A549 (cell line): ENCODE measurements around the gene TACC3. TPM values are rescaled to one million over a fixed set of nuclear protein-coding genes. Genes with fewer than 3 reads are reported as not detected.

ENCODE experiments used
- ATAC-seq, 2 experiments: fragments of 200-7000 bp in 1 of 2; fragments of >200 bp in 1 of 2; cut with Nextera tagmentation in 1 of 2; cut with Tn5 transposase in 1 of 2; 3 replicates each; pipeline versions ENCODE4 v1.8.0 to v1.9.1; 2018 to 2020; ENCODE audit warnings: mild to moderate bottlenecking in 1 of 2, moderate library complexity in 1 of 2
- CTCF ChIA-PET: fragments of 300-600 bp; sonication (Branson Sonifier 250); formaldehyde crosslinking; extraction: SDS; loops from one replicate; lab custom pipeline; 2021; ENCODE audit warnings: antibody characterized with exemption, inconsistent platforms; lab: Yijun Ruan, JAX
- POLR2A ChIA-PET: fragments of 350-600 bp; formaldehyde crosslinking; extraction: SDS; loops from one replicate; lab custom pipeline; 2021; ENCODE audit warnings: antibody characterized with exemption, inconsistent platforms; lab: Yijun Ruan, JAX
- DNase-seq, 2 experiments: peaks; one replicate each; pipeline versions ENCODE4 v3.0.0 to v3.0.0-alpha.2; 2011 to 2016; ENCODE audit warnings: low read depth in 1 of 2, low spot score in 1 of 2
- FAIRE-seq: peaks from 2 replicates; lab custom pipeline; 2011; peaks lifted over from hg19 to GRCh38; lab: Jason Lieb, UNC
- H3K27ac ChIP-seq, 2 experiments: fragments of >200 bp; sonication (Bioruptor Twin); formaldehyde crosslinking; 3 replicates each; pipeline ENCODE4 v1.5.1; 2016 to 2017
- H3K4me1 ChIP-seq: fragments of >200 bp; sonication (Bioruptor Twin); formaldehyde crosslinking; 3 replicates; pipeline ENCODE4 v1.6.1; 2016
- H3K4me2 ChIP-seq: fragments of >200 bp; sonication (Bioruptor Twin); formaldehyde crosslinking; 3 replicates; pipeline ENCODE4 v1.6.1; 2016
- H3K4me3 ChIP-seq: fragments of >200 bp; sonication (Bioruptor Twin); formaldehyde crosslinking; 3 replicates; pipeline ENCODE4 v1.5.1; 2016
- H3K9me3 ChIP-seq: fragments of >200 bp; sonication (Bioruptor Twin); formaldehyde crosslinking; 3 replicates; pipeline ENCODE4 v1.6.1; 2016
- ATOH8 ChIP-seq: fragments of 250-450 bp; sonication (Bioruptor Pico); IDR thresholded peaks from 2 replicates; pipeline ENCODE4 v1.5.0; 2020; ENCODE audit warnings: low read depth, mild to moderate bottlenecking, moderate library complexity
- CBX2 ChIP-seq: fragments of 200-600 bp; sonication (generic); IDR thresholded peaks from 2 replicates; pipeline ENCODE4 v1.6.1; 2016; ENCODE audit warnings: low read depth, mild to moderate bottlenecking, borderline replicate concordance
- CBX8 ChIP-seq: fragments of 200-600 bp; sonication (generic); IDR thresholded peaks from 2 replicates; pipeline ENCODE4 v1.6.1; 2016
- CHD2 ChIP-seq: fragments of 150-350 bp; IDR thresholded peaks from 2 replicates; pipeline ENCODE4 v1.6.1; 2014; ENCODE audit warnings: low read length; ENCODE audit not compliant: partially characterized antibody
- EHF ChIP-seq: fragments of 250-450 bp; sonication (Bioruptor Pico); IDR thresholded peaks from 2 replicates; pipeline ENCODE4 v1.5.0; 2020; ENCODE audit warnings: mild to moderate bottlenecking
- EHMT2 ChIP-seq: fragments of 200-600 bp; sonication (generic); IDR thresholded peaks from 2 replicates; pipeline ENCODE4 v1.6.1; 2016; ENCODE audit warnings: antibody characterized with exemption, low read depth, mild to moderate bottlenecking, moderate library complexity
- ELK1 ChIP-seq: fragments of 150-350 bp; IDR thresholded peaks from 2 replicates; pipeline ENCODE4 v1.6.1; 2014; ENCODE audit warnings: low read depth, mild to moderate bottlenecking, low read length
- EP300 ChIP-seq, 2 experiments: fragments of >200 bp; sonication (Bioruptor Twin); formaldehyde crosslinking; IDR thresholded peaks; 2 replicates in 1 of 2; 3 replicates in 1 of 2; pipeline ENCODE4 v1.6.1; 2016 to 2017
- ESRRA ChIP-seq: fragments of 150-350 bp; IDR thresholded peaks from 2 replicates; pipeline ENCODE4 v1.6.1; 2014; ENCODE audit warnings: mild to moderate bottlenecking, low read length, borderline replicate concordance
- FOSL2 ChIP-seq, 2 experiments: fragments of 450-650 bp in 1 of 2; fragments of >200 bp in 1 of 2; sonication (Bioruptor Twin) in 1 of 2; formaldehyde crosslinking; IDR thresholded peaks; 2 replicates each; pipeline versions ENCODE4 v1.5.0 to v1.6.1; 2016 to 2020; ENCODE audit warnings: mild to moderate bottlenecking in 1 of 2, moderate library complexity in 1 of 2
- FOXS1 ChIP-seq: fragments of 250-450 bp; sonication (Bioruptor Pico); IDR thresholded peaks from 2 replicates; pipeline ENCODE4 v1.5.0; 2020; ENCODE audit warnings: mild to moderate bottlenecking, moderate library complexity
- HDAC2 ChIP-seq: fragments of 200-600 bp; sonication (generic); IDR thresholded peaks from 2 replicates; pipeline ENCODE4 v1.6.1; 2016
- MAZ ChIP-seq: fragments of 150-350 bp; IDR thresholded peaks from 2 replicates; pipeline ENCODE4 v1.6.1; 2014; ENCODE audit warnings: antibody characterized with exemption, low read depth, low read length, borderline replicate concordance
- NFE2L2 ChIP-seq: fragments of 150-350 bp; conservative IDR thresholded peaks from 2 replicates; pipeline ENCODE4 v1.6.1; 2014; ENCODE audit warnings: low read length
- NPAS2 ChIP-seq: fragments of 250-450 bp; sonication (Bioruptor Pico); IDR thresholded peaks from 2 replicates; pipeline ENCODE4 v1.8.0; 2022; ENCODE audit warnings: mild to moderate bottlenecking, moderate library complexity, borderline replicate concordance
- NR3C1 ChIP-seq: fragments of >200 bp; sonication (Bioruptor Twin); formaldehyde crosslinking; IDR thresholded peaks from 3 replicates; pipeline ENCODE4 v1.6.1; 2017
- PBX3 ChIP-seq: IDR thresholded peaks from 2 replicates; pipeline ENCODE4 v1.6.1; 2012
- RAD21 ChIP-seq, 2 experiments: fragments of >200 bp in 1 of 2; sonication (Bioruptor Twin) in 1 of 2; formaldehyde crosslinking in 1 of 2; IDR thresholded peaks in 1 of 2; conservative IDR thresholded peaks in 1 of 2; 2 replicates in 1 of 2; 3 replicates in 1 of 2; pipeline ENCODE4 v1.6.1; 2012 to 2018; ENCODE audit warnings: inconsistent platforms in 1 of 2
- RARB ChIP-seq: fragments of 250-450 bp; sonication (Bioruptor Pico); IDR thresholded peaks from 2 replicates; pipeline ENCODE4 v1.8.0; 2021; ENCODE audit warnings: mild to moderate bottlenecking, moderate library complexity
- RFX5 ChIP-seq: fragments of 450-650 bp; IDR thresholded peaks from 2 replicates; pipeline ENCODE4 v1.7.1; 2014; ENCODE audit warnings: antibody characterized with exemption, mild to moderate bottlenecking, moderate library complexity
- RNF2 ChIP-seq: fragments of 200-600 bp; sonication (generic); IDR thresholded peaks from 2 replicates; pipeline ENCODE4 v1.6.1; 2016; ENCODE audit warnings: low read depth, mild to moderate bottlenecking, antibody characterized with exemption, moderate library complexity, borderline replicate concordance
- SREBF2 ChIP-seq: fragments of 450-650 bp; IDR thresholded peaks from 2 replicates; pipeline ENCODE4 v1.6.1; 2014; ENCODE audit warnings: mild to moderate bottlenecking, moderate library complexity
- ZC3H11A ChIP-seq: fragments of 450-650 bp; IDR thresholded peaks from 2 replicates; pipeline ENCODE4 v1.6.1; 2014; ENCODE audit warnings: antibody characterized with exemption, mild to moderate bottlenecking
- ZFP36 ChIP-seq: fragments of 450-650 bp; IDR thresholded peaks from 2 replicates; pipeline ENCODE4 v1.6.1; 2014; ENCODE audit warnings: borderline replicate concordance; ENCODE audit not compliant: partially characterized antibody
- ZNF302 ChIP-seq: fragments of 250-450 bp; sonication (Bioruptor Pico); IDR thresholded peaks from 2 replicates; pipeline ENCODE4 v1.9.0; 2021; ENCODE audit warnings: inconsistent platforms, mild to moderate bottlenecking, moderate library complexity
- WGBS: methylation state at CpG from one replicate; pipeline ENCODE4 v1.1.6; 2017; ENCODE audit errors: missing lambda C conversion rate; 5-methylcytosine and 5-hydroxymethylcytosine counted together
- polyA plus RNA-seq, 4 experiments: library from polyadenylated mRNA; depleted of rRNA in 3 of 4; stranded (reverse); fragments of >200 nt; fragmentation: RNase III in 1 of 4; extraction: RNeasy Plus Mini Kit Qiagen cat#74134 plus additional on column Dnase treatment in 1 of 4; gene quantifications; 2 replicates in 3 of 4; 3 replicates in 1 of 4; pipeline ENCODE4 v1.2.3, GENCODE V29; 2011 to 2017
- TF ChIP-seq, protein P1 (sequence below): fragments of >200 bp; sonication (Bioruptor Twin); formaldehyde crosslinking; IDR thresholded peaks from 2 replicates; pipeline ENCODE4 v1.6.1; 2016
- TF ChIP-seq, protein P2 (sequence below): fragments of 450-650 bp; IDR thresholded peaks from 2 replicates; pipeline ENCODE4 v1.6.1; 2014; ENCODE audit warnings: antibody characterized with exemption

The TACC3 gene
- polyA plus RNA-seq, 2 of the 4 experiments (the other 2 are of a cell fraction) = 25.9 to 70.6 TPM

- CTCF ChIA-PET = interaction anchor here (1.1 to 13.8 kb wide), 3 partner anchors 12 to 58 kb away, joined by 3 to 227 read pairs (median 6); no protein-coding TSS in a partner anchor
- TF ChIP-seq MAZ (no peak), ATOH8 (CRISPR knock-in tag) (no peak), CBX2 (no peak), RFX5 (no peak), ZC3H11A (no peak), ESRRA (no peak), NPAS2 (CRISPR knock-in tag) (no peak), FOSL2 (IDR thresholded peaks at IDR 0.05) (no peak), FOSL2 (CRISPR knock-in tag; IDR thresholded peaks at IDR 0.05) (no peak), CHD2 (no peak), RAD21 (conservative IDR thresholded peaks at IDR 0.05 in 1 of 2, IDR thresholded peaks at IDR 0.05 in 1 of 2) (no peak), FOXS1 (CRISPR knock-in tag) (no peak), EP300 (IDR thresholded peaks at IDR 0.05) (no peak), NFE2L2 (no peak), NR3C1 (no peak), ZFP36 (no peak), EHF (CRISPR knock-in tag) (no peak)
- TF ChIP-seq, protein P1, sequence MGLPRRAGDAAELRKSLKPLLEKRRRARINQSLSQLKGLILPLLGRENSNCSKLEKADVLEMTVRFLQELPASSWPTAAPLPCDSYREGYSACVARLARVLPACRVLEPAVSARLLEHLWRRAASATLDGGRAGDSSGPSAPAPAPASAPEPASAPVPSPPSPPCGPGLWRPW = no peak
- TF ChIP-seq, all 56 proteins: peak for 0
- POLR2A ChIA-PET = no interaction called here
- Histone ChIP-seq H3K4me3 (no peak overlapping the region), H3K4me1 (peaks cover 20% of the 10 kb centered on the region; the same call in 2 of the 3 replicates), H3K9me3 (no peaks in the 10 kb centered on the region), H3K4me2 (no peak overlapping the region), H3K27ac (peak overlapping the region in 1 of 2 experiments; percentile 49; a peak in 2 of 6 replicates)
- ATAC-seq = peak in 1 of 2 experiments; percentile 3; a peak in 2 of 6 replicates
- DNase-seq = no peak
- no peak for FAIRE-seq
- 77% methylated on average over 3 of the region's 5 CpGs for WGBS
Observed at GRCh38 chr4:1754336-1754735, 33.0 kb downstream of the TACC3 start.

DNA sequence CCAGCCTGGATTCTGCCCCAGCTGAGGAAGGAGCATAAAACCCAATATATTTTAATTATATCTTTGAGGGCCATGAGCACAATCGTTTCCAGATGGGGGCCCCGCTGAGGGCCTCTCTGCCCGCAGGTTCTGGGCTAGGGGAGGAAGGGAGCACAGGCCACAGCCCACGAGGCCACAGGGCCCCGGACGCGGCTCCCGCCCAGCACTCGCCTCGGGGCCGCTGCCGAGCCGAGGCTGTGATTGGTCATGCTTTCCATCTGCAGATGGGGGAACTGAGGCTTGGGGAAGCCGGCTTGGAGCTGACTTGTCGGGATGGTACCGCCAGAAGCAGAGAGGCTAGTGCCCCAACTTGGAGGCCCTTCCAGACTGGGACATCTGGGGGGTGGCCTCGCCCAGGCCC, 34.0 kb downstream of the TACC3 start:
- TF ChIP-seq NFE2L2 (no peak), NPAS2 (CRISPR knock-in tag) (no peak)
- TF ChIP-seq, all 56 proteins: peak for 0
- no peak overlapping the region for H3K4me2 ChIP-seq
- DNase-seq (no peak), ATAC-seq (no peak), FAIRE-seq (no peak)
- no peak overlapping the region for H3K27ac ChIP-seq
- no peaks in the 10 kb centered on the region for H3K9me3 ChIP-seq
- H3K4me3 ChIP-seq = no peak overlapping the region
- ChIA-PET POLR2A (no interaction called here), CTCF (interaction anchor here (1.2 to 13.8 kb wide), 4 partner anchors 11 to 156 kb away, joined by 5 to 227 read pairs (median 6); no protein-coding TSS in a partner anchor)
- peaks cover 24% of the 10 kb centered on the region for H3K4me1 ChIP-seq
- whole genome bisulfite sequencing = 83% methylated on average over 3 of the region's 17 CpGs

GRCh38 chr4:1756079-1756478, 34.8 kb downstream of the TACC3 start:
- no peak overlapping the region for H3K4me2 ChIP-seq
- POLR2A ChIA-PET = no interaction called here
- 100% methylated on average over 1 of the region's 18 CpGs for WGBS
- no peak overlapping the region for H3K4me3 ChIP-seq
- no peak overlapping the region for H3K27ac ChIP-seq
- no peak for ATAC-seq
- H3K4me1 ChIP-seq = peaks cover 32% of the 10 kb centered on the region
- DNase-seq = no peak
- H3K9me3 ChIP-seq = no peaks in the 10 kb centered on the region
- CTCF ChIA-PET = interaction anchor here (1.2 to 13.8 kb wide), 3 partner anchors 26 to 155 kb away, joined by 5 to 227 read pairs (median 5); no protein-coding TSS in a partner anchor
- FAIRE-seq = no peak
- TF ChIP-seq CBX2 (no peak), ELK1 (no peak), CBX8 (no peak), SREBF2 (no peak), RARB (CRISPR knock-in tag) (no peak), EHMT2 (no peak), RNF2 (no peak), PBX3 (no peak), ZNF302 (no peak), HDAC2 (no peak)
- TF ChIP-seq, protein P1 = no peak
- TF ChIP-seq, protein P2, sequence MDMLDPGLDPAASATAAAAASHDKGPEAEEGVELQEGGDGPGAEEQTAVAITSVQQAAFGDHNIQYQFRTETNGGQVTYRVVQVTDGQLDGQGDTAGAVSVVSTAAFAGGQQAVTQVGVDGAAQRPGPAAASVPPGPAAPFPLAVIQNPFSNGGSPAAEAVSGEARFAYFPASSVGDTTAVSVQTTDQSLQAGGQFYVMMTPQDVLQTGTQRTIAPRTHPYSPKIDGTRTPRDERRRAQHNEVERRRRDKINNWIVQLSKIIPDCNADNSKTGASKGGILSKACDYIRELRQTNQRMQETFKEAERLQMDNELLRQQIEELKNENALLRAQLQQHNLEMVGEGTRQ = no peak
